Right lobe of liver (tissue), 6 donors: ENCODE measurements around the gene DNASE1. TPM values are rescaled to one million over a fixed set of nuclear protein-coding genes. Genes with fewer than 3 reads are reported as not detected.

ENCODE experiments used
- ATAC-seq, 4 donors: fragments of 200-7000 bp; cut with Tn5 transposase; one replicate each; pipeline ENCODE4 v1.9.1; 2020; ENCODE audit warnings: mild to moderate bottlenecking in 4 of 4, moderate library complexity in 4 of 4
- DNase-seq, 3 donors: peaks; one replicate each; pipeline ENCODE4 v3.0.0-alpha.2; 2020
- H3K27ac ChIP-seq, 3 donors: fragments of 200-600 bp; one replicate each; pipeline ENCODE4 v1.8.0; 2022
- H3K27me3 ChIP-seq, 2 donors: fragments of 200-600 bp; one replicate each; pipeline ENCODE4 v1.8.0; 2022
- H3K36me3 ChIP-seq, 4 donors: fragments of 200-600 bp; sonication (generic) in 1 of 4; one replicate each; pipeline versions ENCODE4 v1.5.1 to v1.8.0; 2017 to 2022; ENCODE audit warnings: control low read depth in 1 of 4
- H3K4me1 ChIP-seq, 4 donors: fragments of 200-600 bp; sonication (generic) in 1 of 4; one replicate each; pipeline versions ENCODE4 v1.5.1 to v1.8.0; 2017 to 2022; ENCODE audit warnings: control low read depth in 1 of 4
- H3K4me3 ChIP-seq, 3 donors: fragments of 200-600 bp; one replicate each; pipeline ENCODE4 v1.8.0; 2022
- H3K9me3 ChIP-seq, 4 donors: fragments of 200-600 bp; sonication (generic) in 1 of 4; one replicate each; pipeline versions ENCODE4 v1.5.1 to v1.8.0; 2017 to 2022; ENCODE audit warnings: control low read depth in 1 of 4
- POLR2A ChIP-seq: fragments of 450-650 bp; IDR thresholded peaks from one replicate; pipeline ENCODE4 v1.6.1; 2017; ENCODE audit warnings: antibody characterized with exemption, mild to moderate bottlenecking
- WGBS: methylation state at CpG from one replicate; pipeline ENCODE4 v1.1.6; 2018; ENCODE audit warnings: low coverage, low lambda C conversion rate; ENCODE audit not compliant: insufficient coverage; ENCODE audit errors: missing lambda C conversion rate; 5-methylcytosine and 5-hydroxymethylcytosine counted together
- intact Hi-C, 2 donors: fragments of 100-400 bp; cut with DNase I; formaldehyde crosslinking; loops; one replicate each; pipeline versions ENCODE4 v1.11.2 to v1.14.1; 2022
- total RNA-seq, 6 experiments: library from RNA; depleted of rRNA in 2 of 6; stranded (reverse); fragments of >200 nt in 2 of 6; fragmentation: NEBNext Ultra II Directional in 3 of 6; extraction: Animal tissue kit (Norgen Biotek cat#: 25700) in 3 of 6; gene quantifications; one replicate each; pipeline versions ENCODE4 v1.1.0 to v1.2.4, GENCODE V29; 2016 to 2023
- TF ChIP-seq, protein P1 (sequence below), 4 donors: fragments of 200-600 bp in 3 of 4; fragments of 450-650 bp in 1 of 4; IDR thresholded peaks; one replicate each; pipeline versions ENCODE4 v1.5.1 to v1.8.0; 2016 to 2022; ENCODE audit warnings: antibody characterized with exemption in 4 of 4, mild to moderate bottlenecking in 2 of 4
- donor health status: DM: no; HTN: yes; CAD: no.
- donor health status: DM: no; HTN: no; CAD: no.
- donor health status: DM: no; HTN: no; CAD: no.
- donor health status: DM: no; HTN: yes; CAD: no.
- donor health status: DM: no; HTN: yes; CAD: no.

DNASE1 gene
- total RNA-seq, 6 experiments from 2014 or later, result 1.4 to 6.2 (median 3.1) TPM

DNA sequence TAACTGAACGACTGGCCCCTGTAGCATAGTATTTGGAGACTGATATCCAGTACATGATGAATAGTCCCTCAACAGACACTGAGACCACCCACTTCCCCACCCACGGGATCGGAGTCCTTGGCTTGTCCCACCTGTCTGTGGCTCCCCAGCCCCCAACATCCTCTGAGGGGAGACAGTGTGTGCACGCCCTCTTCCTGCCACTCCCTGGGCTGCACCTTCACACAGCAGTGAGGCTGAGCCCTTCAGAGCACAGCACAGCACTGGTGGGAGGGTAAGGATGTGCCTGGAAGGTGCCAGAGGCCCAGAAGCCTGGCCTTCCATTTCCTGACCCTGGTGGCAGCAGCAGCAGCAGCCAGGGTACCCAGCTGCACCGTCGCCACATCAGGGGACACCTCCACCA lies 11.0 kb downstream of the DNASE1 start:
- no peak overlapping the region for H3K27ac ChIP-seq
- H3K36me3 ChIP-seq, result peaks cover 0 to 47% (median 15%) of the 10 kb centered on the region in 4 donors
- H3K4me3 ChIP-seq, result no peak overlapping the region
- no peaks in the 10 kb centered on the region for H3K27me3 ChIP-seq
- TF ChIP-seq, protein P1, sequence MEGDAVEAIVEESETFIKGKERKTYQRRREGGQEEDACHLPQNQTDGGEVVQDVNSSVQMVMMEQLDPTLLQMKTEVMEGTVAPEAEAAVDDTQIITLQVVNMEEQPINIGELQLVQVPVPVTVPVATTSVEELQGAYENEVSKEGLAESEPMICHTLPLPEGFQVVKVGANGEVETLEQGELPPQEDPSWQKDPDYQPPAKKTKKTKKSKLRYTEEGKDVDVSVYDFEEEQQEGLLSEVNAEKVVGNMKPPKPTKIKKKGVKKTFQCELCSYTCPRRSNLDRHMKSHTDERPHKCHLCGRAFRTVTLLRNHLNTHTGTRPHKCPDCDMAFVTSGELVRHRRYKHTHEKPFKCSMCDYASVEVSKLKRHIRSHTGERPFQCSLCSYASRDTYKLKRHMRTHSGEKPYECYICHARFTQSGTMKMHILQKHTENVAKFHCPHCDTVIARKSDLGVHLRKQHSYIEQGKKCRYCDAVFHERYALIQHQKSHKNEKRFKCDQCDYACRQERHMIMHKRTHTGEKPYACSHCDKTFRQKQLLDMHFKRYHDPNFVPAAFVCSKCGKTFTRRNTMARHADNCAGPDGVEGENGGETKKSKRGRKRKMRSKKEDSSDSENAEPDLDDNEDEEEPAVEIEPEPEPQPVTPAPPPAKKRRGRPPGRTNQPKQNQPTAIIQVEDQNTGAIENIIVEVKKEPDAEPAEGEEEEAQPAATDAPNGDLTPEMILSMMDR (IDR thresholded peaks at IDR 0.05), result no peak
- TF ChIP-seq POLR2A, result no peak
- intact Hi-C loops, result no loop called here
- DNase-seq (peak in 2 of 3 donors; percentile 11 to 36), ATAC-seq (peak in 1 of 4 donors; percentile 13)
- no peaks in the 10 kb centered on the region for H3K9me3 ChIP-seq
- H3K4me1 ChIP-seq, result no peaks in the 10 kb centered on the region
- 87% methylated on average over 3 of the region's 6 CpGs for WGBS

DNA sequence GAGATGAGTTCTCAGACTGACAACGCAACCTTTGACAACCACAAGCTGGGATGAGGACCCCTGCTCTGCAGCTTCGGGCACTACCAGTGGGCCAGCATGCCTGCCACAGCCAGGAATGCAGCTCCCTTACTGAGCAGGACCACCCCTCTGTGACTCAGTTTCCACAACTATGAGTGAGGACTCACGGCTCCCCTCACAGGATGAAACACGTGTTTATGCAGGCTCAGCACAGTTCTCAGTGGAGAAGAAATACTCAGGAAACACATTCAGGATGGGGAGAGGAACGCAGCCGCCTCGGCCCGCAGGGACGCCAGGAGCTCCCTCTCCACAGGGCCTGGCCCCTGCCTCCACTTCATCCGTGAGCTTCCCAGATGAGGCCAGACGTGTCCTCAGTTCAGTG lies 14.1 kb downstream of the DNASE1 start:
- H3K27me3 ChIP-seq, result no peaks in the 10 kb centered on the region
- H3K36me3 ChIP-seq, result peaks cover 0 to 24% (median 3%) of the 10 kb centered on the region in 4 donors
- no peaks in the 10 kb centered on the region for H3K9me3 ChIP-seq
- H3K27ac ChIP-seq, result no peak overlapping the region
- ATAC-seq, result no peak
- no peaks in the 10 kb centered on the region for H3K4me1 ChIP-seq
- no peak overlapping the region for H3K4me3 ChIP-seq
- TF ChIP-seq, protein P1 (IDR thresholded peaks at IDR 0.05), result no peak
- TF ChIP-seq POLR2A, result no peak
- WGBS, result 97% methylated on average over 5 of the region's 11 CpGs
- intact Hi-C loops, result no loop called here
- peak in 2 of 3 donors; percentile 7 to 40 for DNase-seq

DNA sequence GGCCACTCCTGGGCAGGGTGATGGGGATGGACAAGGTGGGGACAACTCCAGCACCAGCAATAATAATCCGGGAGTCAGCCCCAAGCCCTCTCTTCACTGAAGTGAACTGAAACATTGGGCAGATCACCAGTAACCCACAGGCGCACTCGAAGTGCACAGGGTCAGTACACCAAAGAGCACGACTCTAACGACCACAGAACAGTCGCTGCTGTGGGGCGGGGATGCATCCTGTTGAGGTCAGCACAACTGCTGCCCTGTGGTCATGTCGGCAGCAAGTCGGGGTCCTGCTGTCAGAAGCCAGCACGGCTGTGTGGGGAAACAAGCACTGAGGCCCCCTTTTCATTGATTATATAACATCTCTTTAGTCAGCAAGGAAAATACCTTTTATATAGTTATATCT lies 14.6 kb downstream of the DNASE1 start:
- Histone ChIP-seq H3K4me1 (no peaks in the 10 kb centered on the region), H3K4me3 (no peak overlapping the region), H3K27ac (no peak overlapping the region), H3K36me3 (peaks cover 0 to 29% (median 5%) of the 10 kb centered on the region in 4 donors), H3K9me3 (no peaks in the 10 kb centered on the region), H3K27me3 (no peaks in the 10 kb centered on the region)
- DNase-seq, result peak in 2 of 3 donors; percentile 15 to 34
- intact Hi-C loops, result no loop called here
- no peak for ATAC-seq
- WGBS, result 80% methylated on average over 2 of the region's 10 CpGs
- TF ChIP-seq, protein P1 (IDR thresholded peaks at IDR 0.05), result no peak
- no peak for TF ChIP-seq POLR2A

DNA sequence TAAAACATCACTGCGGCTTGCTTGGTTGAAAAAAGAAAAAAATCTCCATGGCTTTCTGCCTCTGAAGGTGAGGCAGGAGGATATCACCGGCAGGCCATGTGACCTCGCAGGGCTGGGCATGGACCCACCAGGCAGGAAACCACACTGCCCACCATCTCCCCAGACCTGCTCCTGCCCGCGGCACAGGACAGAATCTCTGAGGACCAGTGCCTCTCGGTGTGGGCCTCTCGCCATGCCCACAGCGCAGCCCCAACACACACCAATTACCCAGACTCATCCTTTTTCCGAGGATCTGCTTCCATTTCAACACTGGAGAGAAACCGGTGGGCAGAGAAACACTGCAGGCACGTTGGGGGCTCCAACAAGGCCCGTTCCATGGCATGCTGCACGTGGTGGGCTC lies 16.2 kb downstream of the DNASE1 start:
- Histone ChIP-seq H3K27ac (no peak overlapping the region), H3K36me3 (peaks cover 0 to 29% (median 9%) of the 10 kb centered on the region in 4 donors), H3K27me3 (no peaks in the 10 kb centered on the region), H3K4me3 (no peak overlapping the region), H3K4me1 (no peaks in the 10 kb centered on the region), H3K9me3 (no peaks in the 10 kb centered on the region)
- TF ChIP-seq POLR2A, result no peak
- TF ChIP-seq, protein P1 (IDR thresholded peaks at IDR 0.05), result no peak
- ATAC-seq (no peak), DNase-seq (peak in 2 of 3 donors; percentile 10 to 52)
- intact Hi-C loops, result no loop called here
- WGBS, result 82% methylated on average over 3 of the region's 13 CpGs

DNA sequence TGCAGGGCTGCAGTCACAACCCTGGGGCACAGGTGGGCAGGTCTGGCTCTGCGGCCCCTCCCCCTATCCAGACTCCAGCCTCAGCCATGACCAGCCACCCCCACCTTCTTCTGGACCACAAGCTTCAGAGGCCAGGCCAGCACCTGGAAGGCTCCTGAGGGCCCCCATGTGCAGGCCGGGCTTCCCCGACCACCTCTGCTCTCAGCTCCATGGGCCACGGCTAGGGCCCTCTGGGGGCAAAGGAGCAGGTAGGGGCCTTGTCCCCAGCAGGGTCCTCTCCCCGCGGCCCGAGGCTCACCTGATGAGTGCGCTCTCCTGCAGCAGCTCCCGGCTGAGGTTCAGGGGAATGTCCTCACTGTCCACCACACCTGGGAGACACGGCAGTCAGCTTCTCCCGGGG lies 16.9 kb downstream of the DNASE1 start:
- 83% methylated on average over 1 of the region's 11 CpGs for WGBS
- intact Hi-C loops, result no loop called here
- Histone ChIP-seq H3K27me3 (no peaks in the 10 kb centered on the region), H3K27ac (no peak overlapping the region), H3K4me1 (no peaks in the 10 kb centered on the region), H3K36me3 (peaks cover 0 to 27% (median 12%) of the 10 kb centered on the region in 4 donors), H3K9me3 (no peaks in the 10 kb centered on the region), H3K4me3 (no peak overlapping the region)
- DNase-seq (peak in 2 of 3 donors; percentile 17 to 44), ATAC-seq (peak in 1 of 4 donors; percentile 13)
- TF ChIP-seq POLR2A, result no peak
